Measurements from ENCODE around the gene THAP10. TPM values are rescaled to one million over a fixed set of nuclear protein-coding genes. Genes with fewer than 3 reads are reported as not detected.

Gene THAP10
- total and polyA plus RNA-seq, 2 donors (not counting 1 experiment from before 2014, with no cell fraction given): 0.07 to 0.37 TPM

- DNase-seq (no peak), ATAC-seq (ENCODE audit: low read depth) (no peak)
- Histone ChIP-seq H2AFZ (ENCODE audit: insufficient read depth, low read depth, low read length, poor library complexity, severe bottlenecking) (no peak overlapping the region), H3K4me2 (replicated peaks; ENCODE audit: low read depth, low read length, poor library complexity, severe bottlenecking) (no peak overlapping the region), H3K9me3 (ENCODE audit: control extremely low read depth in 1 of 3, control insufficient read depth in 2 of 3, insufficient read depth in 1 of 3, low read length in 2 of 3) (peaks cover 0 to 3% (median 2%) of the 10 kb centered on the region in 3 donors), H3K9ac (ENCODE audit: low read length) (no peak overlapping the region), H3K36me3 (replicated peaks in 1 of 2; ENCODE audit: control extremely low read depth in 1 of 2, control insufficient read depth in 1 of 2, extremely low read depth in 1 of 2, insufficient read depth in 2 of 2, low read length in 1 of 2) (no peaks in the 10 kb centered on the region), H3K27me3 (replicated peaks in 1 of 4; ENCODE audit: control extremely low read depth in 1 of 4, control insufficient read depth in 3 of 4, insufficient read depth in 4 of 4, low read length in 3 of 4) (peaks cover 0 to 3% (median 3%) of the 10 kb centered on the region in 4 experiments), H4K20me1 (ENCODE audit: control insufficient read depth, insufficient read depth, low read length, poor library complexity, severe bottlenecking) (no peaks in the 10 kb centered on the region), H3K4me3 (ENCODE audit: control extremely low read depth in 1 of 5, extremely low read depth in 1 of 5, insufficient read depth in 1 of 5, low read depth in 2 of 5, low read length in 4 of 5) (no peak overlapping the region), H3K79me2 (ENCODE audit: control insufficient read depth, insufficient read depth, low read length) (no peaks in the 10 kb centered on the region), H3K4me1 (ENCODE audit: control insufficient read depth in 2 of 2, insufficient read depth in 2 of 2, low read length in 2 of 2) (no peaks in the 10 kb centered on the region), H3K27ac (ENCODE audit: low read length in 2 of 2) (no peak overlapping the region)
- H3K4me1 Mint-ChIP-seq: no peaks in the 10 kb centered on the region
- 61% methylated on average over 3 of the region's 3 CpGs for WGBS (ENCODE audit: insufficient coverage)
- intact Hi-C loops (cut with micrococcal nuclease): no loop called here
- CTCF ChIA-PET: no interaction called here
- no peak overlapping the region for H3K4me3 Mint-ChIP-seq
- POLR2A ChIA-PET: no interaction called here
- no peak for TF ChIP-seq CTCF (IDR thresholded peaks at IDR 0.05)
- TF ChIP-seq EZH2 (IDR thresholded peaks at IDR 0.05; ENCODE audit: borderline replicate concordance, insufficient read depth, low read depth, low read length, poor library complexity, severe bottlenecking): no peak
- peaks cover 41% of the 10 kb centered on the region for H3K27me3 Mint-ChIP-seq
- no peak overlapping the region for H3K27ac Mint-ChIP-seq
- H3K9me3 Mint-ChIP-seq (ENCODE audit: insufficient read depth): no peaks in the 10 kb centered on the region
Measured at GRCh38 chr15:70876011-70876410, 16.2 kb downstream of the THAP10 start.

DNA sequence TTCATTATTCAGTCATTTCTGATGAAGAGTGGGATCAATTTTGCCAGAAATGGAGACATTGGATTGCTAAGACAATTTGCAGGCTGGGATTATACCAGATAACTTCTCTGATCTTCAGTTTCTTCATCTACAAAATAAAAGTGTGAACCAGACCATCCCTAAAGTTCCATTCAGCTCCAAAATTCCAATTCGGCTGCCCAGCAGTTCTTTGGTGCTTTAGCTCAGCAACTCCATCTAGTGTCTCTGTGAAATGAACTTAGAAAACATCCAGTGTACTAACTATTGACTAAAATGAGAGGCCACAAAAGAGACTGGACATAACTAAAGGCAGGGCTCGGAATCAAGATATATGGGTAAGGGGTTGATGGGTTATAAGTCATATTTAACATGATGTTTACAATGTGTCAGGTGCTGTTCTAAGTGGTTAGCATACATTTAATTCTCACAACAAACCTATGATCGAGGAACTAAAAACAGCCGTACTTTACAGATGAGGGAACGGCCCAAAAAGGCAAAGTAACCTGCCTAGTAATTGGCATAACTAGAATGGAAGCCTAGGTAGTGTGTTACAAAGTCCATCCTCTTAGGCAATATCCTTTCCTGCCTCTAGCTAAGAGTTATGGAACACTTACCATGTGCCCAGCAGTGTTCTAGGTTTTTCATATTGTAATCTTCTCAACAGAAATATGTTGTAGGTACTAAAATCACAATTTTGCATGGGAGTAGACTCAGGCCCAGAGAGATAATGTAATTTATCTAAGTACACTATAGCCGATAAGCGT lies 17.0 kb downstream of the THAP10 start:
- TF ChIP-seq CTCF (IDR thresholded peaks at IDR 0.05) (no peak), EZH2 (IDR thresholded peaks at IDR 0.05; ENCODE audit: borderline replicate concordance, insufficient read depth, low read depth, low read length, poor library complexity, severe bottlenecking) (no peak)
- intact Hi-C loops (cut with micrococcal nuclease): no loop called here
- Mint-ChIP-seq H3K27me3 (peaks cover 41% of the 10 kb centered on the region), H3K27ac (no peak overlapping the region), H3K4me3 (no peak overlapping the region), H3K9me3 (ENCODE audit: insufficient read depth) (no peaks in the 10 kb centered on the region), H3K4me1 (no peaks in the 10 kb centered on the region)
- Histone ChIP-seq H3K9ac (ENCODE audit: low read length) (no peak overlapping the region), H3K4me2 (replicated peaks; ENCODE audit: low read depth, low read length, poor library complexity, severe bottlenecking) (no peak overlapping the region), H3K79me2 (ENCODE audit: control insufficient read depth, insufficient read depth, low read length) (no peaks in the 10 kb centered on the region), H3K27me3 (replicated peaks in 1 of 4; ENCODE audit: control extremely low read depth in 1 of 4, control insufficient read depth in 3 of 4, insufficient read depth in 4 of 4, low read length in 3 of 4) (peaks cover 0 to 3% (median 3%) of the 10 kb centered on the region in 4 experiments), H3K4me1 (ENCODE audit: control insufficient read depth in 2 of 2, insufficient read depth in 2 of 2, low read length in 2 of 2) (no peaks in the 10 kb centered on the region), H3K9me3 (ENCODE audit: control extremely low read depth in 1 of 3, control insufficient read depth in 2 of 3, insufficient read depth in 1 of 3, low read length in 2 of 3) (peaks cover 0 to 3% (median 2%) of the 10 kb centered on the region in 3 donors), H3K4me3 (ENCODE audit: control extremely low read depth in 1 of 5, extremely low read depth in 1 of 5, insufficient read depth in 1 of 5, low read depth in 2 of 5, low read length in 4 of 5) (no peak overlapping the region), H3K27ac (ENCODE audit: low read length in 2 of 2) (no peak overlapping the region), H3K36me3 (replicated peaks in 1 of 2; ENCODE audit: control extremely low read depth in 1 of 2, control insufficient read depth in 1 of 2, extremely low read depth in 1 of 2, insufficient read depth in 2 of 2, low read length in 1 of 2) (no peaks in the 10 kb centered on the region), H2AFZ (ENCODE audit: insufficient read depth, low read depth, low read length, poor library complexity, severe bottlenecking) (no peak overlapping the region), H4K20me1 (ENCODE audit: control insufficient read depth, insufficient read depth, low read length, poor library complexity, severe bottlenecking) (no peaks in the 10 kb centered on the region)
- WGBS (ENCODE audit: insufficient coverage): no CpG with 5 or more reads among the region's 7 CpGs
- ChIA-PET CTCF (no interaction called here), POLR2A (no interaction called here)
- no peak for ATAC-seq (ENCODE audit: low read depth)
- DNase-seq: no peak

Measured in B cell (primary cell).